Keratinocyte (primary cell): ENCODE results near the gene CDK14.

Source experiments
- CTCF ChIP-seq, 3 experiments: IDR thresholded peaks in 1 of 3; conservative IDR thresholded peaks in 1 of 3; optimal IDR thresholded peaks in 1 of 3; 2 replicates in 2 of 3; 3 replicates in 1 of 3; pipeline versions ENCODE3 to v1.5.1; 2011; ENCODE audit warnings: low read length in 3 of 3, mild to moderate bottlenecking in 3 of 3, moderate library complexity in 2 of 3, control low read depth in 1 of 3, inconsistent platforms in 1 of 3; ENCODE audit not compliant: insufficient read depth in 2 of 3; ENCODE audit errors: extremely low read depth in 1 of 3
- EZH2 ChIP-seq: IDR thresholded peaks from one replicate; pipeline ENCODE4 v1.6.1; 2012; ENCODE audit warnings: inconsistent platforms, mild to moderate bottlenecking, low read length, moderate library complexity

- TF ChIP-seq CTCF (optimal IDR thresholded peaks at IDR 0.05 in 1 of 3, IDR thresholded peaks at IDR 0.05 in 1 of 3, conservative IDR thresholded peaks at IDR 0.05 in 1 of 3; ENCODE audit: extremely low read depth in 1 of 3, insufficient read depth in 2 of 3, low read length in 3 of 3) (no peak), EZH2 (no peak)
Measured at GRCh38 chr7:91043186-91043585, 447.1 kb downstream of the CDK14 start.
